Trophoblast cell (in vitro differentiated cells and primary cell): ENCODE measurements around the gene MRPS11. TPM values are rescaled to one million over a fixed set of nuclear protein-coding genes. Genes with fewer than 3 reads are reported as not detected.
A peak's percentile ranks its signal among the peaks of the same experiment; 100 is the strongest.

Experiments used
- DNase-seq, 2 donors: peaks; one replicate each; pipeline ENCODE4 v3.0.0-alpha.2; 2016
- H2AFZ ChIP-seq: 2 replicates; pipeline ENCODE4 v1.6.1; 2013; ENCODE audit warnings: low read length, moderate library complexity, mild to moderate bottlenecking; ENCODE audit not compliant: insufficient read depth, poor library complexity
- H2AK5ac ChIP-seq: 2 replicates; pipeline ENCODE4 v1.6.1; 2013; ENCODE audit warnings: mild to moderate bottlenecking, low read length
- H2BK120ac ChIP-seq: 2 replicates; pipeline ENCODE4 v1.6.1; 2013; ENCODE audit warnings: low read length, mild to moderate bottlenecking, moderate library complexity; ENCODE audit not compliant: insufficient read depth, poor library complexity
- H2BK12ac ChIP-seq: 2 replicates; pipeline ENCODE4 v1.6.1; 2013; ENCODE audit warnings: mild to moderate bottlenecking, low read length, moderate library complexity
- H2BK5ac ChIP-seq: 2 replicates; pipeline ENCODE4 v1.6.1; 2013; ENCODE audit warnings: low read length, low read depth, moderate library complexity, mild to moderate bottlenecking; ENCODE audit not compliant: poor library complexity
- H3K14ac ChIP-seq: 2 replicates; pipeline ENCODE4 v1.6.1; 2013; ENCODE audit warnings: mild to moderate bottlenecking, low read length
- H3K18ac ChIP-seq: 2 replicates; pipeline ENCODE4 v1.6.1; 2013; ENCODE audit warnings: mild to moderate bottlenecking, low read length
- H3K23ac ChIP-seq: 2 replicates; pipeline ENCODE4 v1.6.1; 2013; ENCODE audit warnings: low read length
- H3K27ac ChIP-seq: 2 replicates; pipeline ENCODE4 v1.5.1; 2013; ENCODE audit warnings: low read depth, mild to moderate bottlenecking, inconsistent platforms, low read length, moderate library complexity
- H3K27me3 ChIP-seq: 2 replicates; pipeline ENCODE4 v1.6.1; 2013; ENCODE audit warnings: inconsistent platforms, mild to moderate bottlenecking, low read length, moderate library complexity; ENCODE audit not compliant: insufficient read depth
- H3K36me3 ChIP-seq, 2 experiments: 1 replicate in 1 of 2; 2 replicates in 1 of 2; pipeline ENCODE4 v1.6.1; 2013; ENCODE audit warnings: low read length in 2 of 2, mild to moderate bottlenecking in 2 of 2, moderate library complexity in 1 of 2; ENCODE audit not compliant: insufficient read depth in 2 of 2, control insufficient read depth in 1 of 2
- H3K4ac ChIP-seq: 2 replicates; pipeline ENCODE4 v1.6.1; 2013; ENCODE audit warnings: low read depth, mild to moderate bottlenecking, low read length, moderate library complexity
- H3K4me1 ChIP-seq, 2 experiments: 1 replicate in 1 of 2; 2 replicates in 1 of 2; pipeline ENCODE4 v1.6.1; 2013; ENCODE audit warnings: low read length in 2 of 2, mild to moderate bottlenecking in 2 of 2, moderate library complexity in 1 of 2; ENCODE audit not compliant: insufficient read depth in 2 of 2, control insufficient read depth in 1 of 2
- H3K4me2 ChIP-seq: 2 replicates; pipeline ENCODE4 v1.6.1; 2013; ENCODE audit warnings: inconsistent platforms, mild to moderate bottlenecking, low read length, moderate library complexity
- H3K4me3 ChIP-seq: 2 replicates; pipeline ENCODE4 v1.5.1; 2013; ENCODE audit warnings: mild to moderate bottlenecking, low read depth, low read length, inconsistent platforms
- H3K79me1 ChIP-seq: one replicate; pipeline ENCODE4 v1.6.1; 2013; ENCODE audit warnings: low read length
- H3K79me2 ChIP-seq: 2 replicates; pipeline ENCODE4 v1.6.1; 2013; ENCODE audit warnings: low read length, mild to moderate bottlenecking; ENCODE audit not compliant: control insufficient read depth, insufficient read depth, poor library complexity
- H3K9ac ChIP-seq: 2 replicates; pipeline ENCODE4 v1.6.1; 2013; ENCODE audit warnings: mild to moderate bottlenecking, low read length
- H3K9me3 ChIP-seq: 2 replicates; pipeline ENCODE4 v1.6.1; 2013; ENCODE audit warnings: low read depth, mild to moderate bottlenecking, control low read depth, inconsistent platforms, low read length; ENCODE audit not compliant: insufficient read depth
- H4K12ac ChIP-seq: 2 replicates; pipeline ENCODE4 v1.6.1; 2013; ENCODE audit warnings: low read depth, mild to moderate bottlenecking, low read length, moderate library complexity
- H4K8ac ChIP-seq: 2 replicates; pipeline ENCODE4 v1.6.1; 2013; ENCODE audit warnings: low read depth, mild to moderate bottlenecking, low read length, moderate library complexity
- H4K91ac ChIP-seq: one replicate; pipeline ENCODE4 v1.6.1; 2013; ENCODE audit warnings: low read depth, mild to moderate bottlenecking, low read length, moderate library complexity
- WGBS: extraction: QIAGEN DNeasy Blood & Tissue Kit; methylation state at CpG from one replicate; pipeline ENCODE4 v1.1.7; 2013; ENCODE audit warnings: missing lambda C conversion rate; ENCODE audit not compliant: insufficient read length, insufficient coverage; ENCODE audit errors: extremely low coverage; 5-methylcytosine and 5-hydroxymethylcytosine counted together
- polyA plus RNA-seq: library from polyadenylated mRNA; stranded (reverse); fragments of 200-250 nt; gene quantifications from 2 replicates; pipeline ENCODE4 v1.2.3, GENCODE V29; 2013

The MRPS11 gene
- 61.6 and 62.4 TPM in 2 replicates for polyA plus RNA-seq

GRCh38 chr15:88467073-88467934, at the start of gene MRPS11, which contains the start of gene MRPL46:
Gene MRPS11, plus strand, starts transcription at chr15:88467708. Its CDS starts 10 bp downstream, at chr15:88467718.
Gene MRPL46, minus strand, starts transcription at chr15:88467388. Its CDS starts 11 bp downstream, at chr15:88467377.
- peak within 1 kb of the TSS; percentile 100 for H4K8ac ChIP-seq
- H2BK120ac ChIP-seq = peak within 1 kb of the TSS; percentile 95
- peak within 1 kb of the TSS; percentile 99 for H3K14ac ChIP-seq
- no peaks in the 10 kb centered on the region for H3K9me3 ChIP-seq
- peak within 1 kb of the TSS; percentile 96 for H3K4me3 ChIP-seq
- H2BK12ac ChIP-seq = peak within 1 kb of the TSS; percentile 34
- peak within 1 kb of the TSS; percentile 88 for H2AK5ac ChIP-seq
- peaks cover 6% of the 10 kb centered on the region for H3K79me2 ChIP-seq
- peak within 1 kb of the TSS; percentile 100 for H3K18ac ChIP-seq
- H4K12ac ChIP-seq = peak within 1 kb of the TSS; percentile 97
- H4K91ac ChIP-seq = peak within 1 kb of the TSS; percentile 99
- peaks cover 17% of the 10 kb centered on the region for H3K79me1 ChIP-seq
- H3K27me3 ChIP-seq = no peaks in the 10 kb centered on the region
- H3K4me2 ChIP-seq = peak within 1 kb of the TSS; percentile 85
- peak within 1 kb of the TSS; percentile 95 for H2BK5ac ChIP-seq
- H2AFZ ChIP-seq = peak within 1 kb of the TSS; percentile 99
- WGBS = no CpG with 5 or more reads among the region's 55 CpGs
- peak; percentile 81 to 94 for DNase-seq
- H3K9ac ChIP-seq = peak within 1 kb of the TSS; percentile 79
- peak within 1 kb of the TSS; percentile 69 for H3K27ac ChIP-seq
- H3K4me1 ChIP-seq = peaks cover 8 to 15% of the 10 kb centered on the region in 2 experiments
- H3K23ac ChIP-seq = no peak within 1 kb of the TSS
- H3K4ac ChIP-seq = peak within 1 kb of the TSS; percentile 99
- peaks cover 4 to 14% of the 10 kb centered on the region in 2 experiments for H3K36me3 ChIP-seq

GRCh38 chr15:88419830-88420229, 47.7 kb upstream of the MRPS11 start:
- H2BK12ac ChIP-seq = no peak overlapping the region
- H3K79me1 ChIP-seq = no peaks in the 10 kb centered on the region
- no peaks in the 10 kb centered on the region for H3K36me3 ChIP-seq
- no peak overlapping the region for H2AK5ac ChIP-seq
- H4K12ac ChIP-seq = no peak overlapping the region
- H3K23ac ChIP-seq = no peak overlapping the region
- no peaks in the 10 kb centered on the region for H3K79me2 ChIP-seq
- no peak overlapping the region for H4K8ac ChIP-seq
- no peak overlapping the region for H3K27ac ChIP-seq
- no peaks in the 10 kb centered on the region for H3K27me3 ChIP-seq
- no peak overlapping the region for H3K4ac ChIP-seq
- DNase-seq = no peak
- no peak overlapping the region for H2BK5ac ChIP-seq
- no peak overlapping the region for H3K4me2 ChIP-seq
- no CpG with 5 or more reads among the region's 3 CpGs for WGBS
- no peak overlapping the region for H3K4me3 ChIP-seq
- no peak overlapping the region for H2BK120ac ChIP-seq
- no peak overlapping the region for H3K14ac ChIP-seq
- no peak overlapping the region for H3K18ac ChIP-seq
- no peak overlapping the region for H4K91ac ChIP-seq
- H2AFZ ChIP-seq = no peak overlapping the region
- no peak overlapping the region for H3K9ac ChIP-seq
- H3K4me1 ChIP-seq = no peaks in the 10 kb centered on the region
- no peaks in the 10 kb centered on the region for H3K9me3 ChIP-seq

DNA sequence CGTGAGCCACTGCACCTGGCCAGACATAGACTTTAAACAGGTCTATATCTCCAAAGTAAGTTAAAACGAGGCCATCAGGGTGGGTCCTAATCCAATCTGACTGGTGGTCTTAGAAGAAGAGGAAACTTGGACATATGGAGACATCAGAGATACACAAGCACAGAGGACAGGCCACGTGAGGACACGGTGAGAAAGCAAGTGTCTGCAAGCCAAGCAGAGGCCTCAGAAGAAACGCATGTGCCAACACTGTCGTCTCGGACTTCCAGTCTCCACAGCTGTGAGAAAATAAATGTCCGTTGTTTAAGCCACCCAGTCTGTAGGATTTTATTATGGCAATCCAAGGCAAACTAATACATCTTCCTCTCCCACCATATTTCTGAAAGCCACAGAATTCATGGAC, 44.2 kb upstream of the MRPS11 start:
- no peak overlapping the region for H2BK5ac ChIP-seq
- no peaks in the 10 kb centered on the region for H3K27me3 ChIP-seq
- no peaks in the 10 kb centered on the region for H3K4me1 ChIP-seq
- no peak overlapping the region for H4K8ac ChIP-seq
- no peak overlapping the region for H3K18ac ChIP-seq
- no peaks in the 10 kb centered on the region for H3K9me3 ChIP-seq
- H2AFZ ChIP-seq = no peak overlapping the region
- H2AK5ac ChIP-seq = no peak overlapping the region
- WGBS = no CpG with 5 or more reads among the region's 8 CpGs
- no peaks in the 10 kb centered on the region for H3K79me1 ChIP-seq
- no peak overlapping the region for H3K9ac ChIP-seq
- no peaks in the 10 kb centered on the region for H3K36me3 ChIP-seq
- no peak overlapping the region for H2BK12ac ChIP-seq
- no peak overlapping the region for H3K4ac ChIP-seq
- no peak overlapping the region for H3K14ac ChIP-seq
- H3K27ac ChIP-seq = no peak overlapping the region
- H3K79me2 ChIP-seq = no peaks in the 10 kb centered on the region
- DNase-seq = no peak
- H4K91ac ChIP-seq = no peak overlapping the region
- H3K23ac ChIP-seq = no peak overlapping the region
- no peak overlapping the region for H2BK120ac ChIP-seq
- no peak overlapping the region for H4K12ac ChIP-seq
- no peak overlapping the region for H3K4me2 ChIP-seq
- H3K4me3 ChIP-seq = no peak overlapping the region

GRCh38 chr15:88426304-88426703, 41.2 kb upstream of the MRPS11 start:
- Histone ChIP-seq H3K9me3 (no peaks in the 10 kb centered on the region), H3K4me3 (no peak overlapping the region), H3K18ac (no peak overlapping the region), H2BK5ac (no peak overlapping the region), H3K14ac (no peak overlapping the region), H3K36me3 (no peaks in the 10 kb centered on the region), H3K27ac (no peak overlapping the region), H2AFZ (no peak overlapping the region), H3K79me1 (no peaks in the 10 kb centered on the region), H2BK120ac (no peak overlapping the region), H3K27me3 (no peaks in the 10 kb centered on the region), H2BK12ac (no peak overlapping the region), H3K4ac (no peak overlapping the region), H3K79me2 (no peaks in the 10 kb centered on the region), H4K12ac (no peak overlapping the region), H2AK5ac (no peak overlapping the region), H4K8ac (no peak overlapping the region), H4K91ac (no peak overlapping the region), H3K4me2 (no peak overlapping the region), H3K4me1 (no peaks in the 10 kb centered on the region), H3K9ac (no peak overlapping the region), H3K23ac (no peak overlapping the region)
- no CpG with 5 or more reads among the region's 2 CpGs for WGBS
- DNase-seq = no peak
